Dendritic cell treated with granulocyte-macrophage colony-stimulating factor and Interleukin-4, amounts not matched to agents 40 ng/mL and 50 ng/mL, for 4 days (primary cell): ENCODE measurements around the gene NOS1AP.

Experiments
- H3K27ac Mint-ChIP-seq: one replicate; pipeline ENCODE4 v1.8.0; 2022; ENCODE audit warnings: mild to moderate bottlenecking, mixed read lengths
- H3K27me3 Mint-ChIP-seq: one replicate; pipeline ENCODE4 v1.8.0; 2022; ENCODE audit warnings: mild to moderate bottlenecking, mixed read lengths
- H3K36me3 Mint-ChIP-seq: one replicate; pipeline ENCODE4 v1.8.0; 2022; ENCODE audit warnings: low read depth, mixed read lengths
- H3K4me1 Mint-ChIP-seq: one replicate; pipeline ENCODE4 v1.8.0; 2022; ENCODE audit warnings: low read depth, mixed read lengths
- H3K4me3 Mint-ChIP-seq: one replicate; pipeline ENCODE4 v1.8.0; 2022; ENCODE audit warnings: mild to moderate bottlenecking, moderate library complexity, mixed read lengths
- H3K9me3 Mint-ChIP-seq: one replicate; pipeline ENCODE4 v1.8.0; 2022; ENCODE audit warnings: mixed read lengths
- intact Hi-C: fragments of 100-400 bp; cut with micrococcal nuclease; formaldehyde crosslinking; loops from one replicate; pipeline ENCODE4 v1.15.0; 2022

The NOS1AP gene

DNA sequence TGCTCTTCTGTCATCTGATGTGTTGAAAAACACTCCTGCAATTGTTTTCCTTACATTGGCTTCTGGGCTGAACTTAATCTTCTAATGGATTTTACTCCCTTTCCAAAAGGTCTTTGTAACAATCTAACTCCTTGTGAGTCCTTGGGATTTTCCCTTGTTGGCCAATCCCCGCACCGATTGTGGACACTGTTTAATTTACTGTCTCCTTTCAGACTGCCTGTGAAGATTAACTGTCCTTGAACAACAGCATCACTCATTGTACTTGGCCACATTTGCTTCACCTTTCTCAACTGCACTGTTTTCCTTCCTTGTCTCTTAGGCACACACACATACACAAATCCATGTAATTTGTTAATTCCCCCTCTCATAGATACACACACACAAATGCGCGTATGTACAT is 186.8 kb downstream of the NOS1AP start:
- H3K9me3 Mint-ChIP-seq: no peaks in the 10 kb centered on the region
- no peaks in the 10 kb centered on the region for H3K36me3 Mint-ChIP-seq
- H3K27me3 Mint-ChIP-seq: no peaks in the 10 kb centered on the region
- intact Hi-C loops: no loop called here
- H3K4me3 Mint-ChIP-seq: no peak overlapping the region
- peaks cover 31% of the 10 kb centered on the region for H3K4me1 Mint-ChIP-seq
- H3K27ac Mint-ChIP-seq: no peak overlapping the region

- H3K4me1 Mint-ChIP-seq: peaks cover 31% of the 10 kb centered on the region
- H3K9me3 Mint-ChIP-seq: no peaks in the 10 kb centered on the region
- H3K36me3 Mint-ChIP-seq: no peaks in the 10 kb centered on the region
- no peak overlapping the region for H3K27ac Mint-ChIP-seq
- intact Hi-C loops: no loop called here
- H3K4me3 Mint-ChIP-seq: no peak overlapping the region
- peaks cover 4% of the 10 kb centered on the region for H3K27me3 Mint-ChIP-seq
Measured at GRCh38 chr1:162258394-162258793, 188.9 kb downstream of the NOS1AP start.

GRCh38 chr1:162259894-162260455 is 190.5 kb downstream of the NOS1AP start:
- H3K9me3 Mint-ChIP-seq: no peaks in the 10 kb centered on the region
- no peak overlapping the region for H3K27ac Mint-ChIP-seq
- intact Hi-C loops: no loop called here
- peaks cover 4% of the 10 kb centered on the region for H3K27me3 Mint-ChIP-seq
- peaks cover 21% of the 10 kb centered on the region for H3K4me1 Mint-ChIP-seq
- no peaks in the 10 kb centered on the region for H3K36me3 Mint-ChIP-seq
- no peak overlapping the region for H3K4me3 Mint-ChIP-seq

- H3K4me1 Mint-ChIP-seq: peaks cover 5% of the 10 kb centered on the region
- H3K36me3 Mint-ChIP-seq: no peaks in the 10 kb centered on the region
Measured at GRCh38 chr1:162264108-162264507, 194.6 kb downstream of the NOS1AP start.

GRCh38 chr1:162265983-162266382 is 196.5 kb downstream of the NOS1AP start:
- Mint-ChIP-seq H3K4me1 (peaks cover 5% of the 10 kb centered on the region), H3K27me3 (peaks cover 4% of the 10 kb centered on the region), H3K27ac (no peak overlapping the region), H3K36me3 (no peaks in the 10 kb centered on the region), H3K4me3 (no peak overlapping the region), H3K9me3 (no peaks in the 10 kb centered on the region)
- intact Hi-C loops: no loop called here

More at GRCh38 chr1:162264108-162264507, 194.6 kb downstream of the NOS1AP start:
- no peak overlapping the region for H3K27ac Mint-ChIP-seq
- H3K27me3 Mint-ChIP-seq: peaks cover 4% of the 10 kb centered on the region
- no peaks in the 10 kb centered on the region for H3K9me3 Mint-ChIP-seq
- intact Hi-C loops: no loop called here
- H3K4me3 Mint-ChIP-seq: no peak overlapping the region

- Mint-ChIP-seq H3K27me3 (peaks cover 1% of the 10 kb centered on the region), H3K4me3 (no peak overlapping the region), H3K9me3 (no peaks in the 10 kb centered on the region), H3K36me3 (no peaks in the 10 kb centered on the region), H3K27ac (no peak overlapping the region), H3K4me1 (peaks cover 5% of the 10 kb centered on the region)
- intact Hi-C loops: no loop called here
Measured at GRCh38 chr1:162270016-162270770, 200.7 kb downstream of the NOS1AP start.

GRCh38 chr1:162271972-162272371 is 202.5 kb downstream of the NOS1AP start:
- Mint-ChIP-seq H3K36me3 (no peaks in the 10 kb centered on the region), H3K4me1 (peaks cover 5% of the 10 kb centered on the region), H3K9me3 (no peaks in the 10 kb centered on the region), H3K27ac (no peak overlapping the region), H3K4me3 (no peak overlapping the region), H3K27me3 (peaks cover 1% of the 10 kb centered on the region)
- intact Hi-C loops: no loop called here

- Mint-ChIP-seq H3K36me3 (no peaks in the 10 kb centered on the region), H3K9me3 (no peaks in the 10 kb centered on the region), H3K27me3 (peaks cover 1% of the 10 kb centered on the region), H3K4me1 (peaks cover 5% of the 10 kb centered on the region), H3K4me3 (no peak overlapping the region), H3K27ac (no peak overlapping the region)
- intact Hi-C loops: no loop called here
Measured at GRCh38 chr1:162272419-162272818, 202.9 kb downstream of the NOS1AP start.

- intact Hi-C loops: loop anchor here (1.0 kb wide), 1 partner anchor 219 kb away; no protein-coding TSS in a partner anchor
- Mint-ChIP-seq H3K4me1 (no peaks in the 10 kb centered on the region), H3K9me3 (no peaks in the 10 kb centered on the region), H3K27ac (no peak overlapping the region), H3K36me3 (no peaks in the 10 kb centered on the region), H3K27me3 (peaks cover 3% of the 10 kb centered on the region), H3K4me3 (no peak overlapping the region)
Measured at GRCh38 chr1:162275622-162276175, 206.2 kb downstream of the NOS1AP start.

DNA sequence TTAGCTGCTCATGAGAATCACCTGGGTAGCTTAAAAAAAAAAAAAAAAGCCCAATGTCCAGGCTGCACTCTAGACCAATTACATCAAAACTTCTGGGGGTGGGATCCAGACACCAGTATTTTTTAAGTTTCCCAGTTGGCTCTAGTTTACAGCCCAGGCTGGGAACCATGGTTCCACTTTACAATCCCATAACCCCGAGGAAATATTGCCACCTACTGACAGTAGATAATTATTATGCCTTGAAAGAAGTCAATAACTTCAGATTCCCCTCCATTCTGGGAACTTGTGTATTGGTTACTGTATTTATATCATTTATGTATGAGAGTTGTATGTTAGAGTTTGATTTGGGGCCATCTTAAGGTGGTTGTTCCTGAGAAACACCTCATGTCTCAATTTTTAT is 207.0 kb downstream of the NOS1AP start:
- peaks cover 3% of the 10 kb centered on the region for H3K27me3 Mint-ChIP-seq
- no peak overlapping the region for H3K4me3 Mint-ChIP-seq
- no peaks in the 10 kb centered on the region for H3K4me1 Mint-ChIP-seq
- intact Hi-C loops: loop anchor here (1.0 kb wide), 1 partner anchor 220 kb away; no protein-coding TSS in a partner anchor
- no peaks in the 10 kb centered on the region for H3K36me3 Mint-ChIP-seq
- H3K9me3 Mint-ChIP-seq: no peaks in the 10 kb centered on the region
- H3K27ac Mint-ChIP-seq: no peak overlapping the region

GRCh38 chr1:162279136-162279498 is 209.6 kb downstream of the NOS1AP start:
- Mint-ChIP-seq H3K4me3 (no peak overlapping the region), H3K4me1 (no peaks in the 10 kb centered on the region), H3K27ac (no peak overlapping the region), H3K27me3 (peaks cover 5% of the 10 kb centered on the region), H3K9me3 (no peaks in the 10 kb centered on the region), H3K36me3 (no peaks in the 10 kb centered on the region)
- intact Hi-C loops: no loop called here

DNA sequence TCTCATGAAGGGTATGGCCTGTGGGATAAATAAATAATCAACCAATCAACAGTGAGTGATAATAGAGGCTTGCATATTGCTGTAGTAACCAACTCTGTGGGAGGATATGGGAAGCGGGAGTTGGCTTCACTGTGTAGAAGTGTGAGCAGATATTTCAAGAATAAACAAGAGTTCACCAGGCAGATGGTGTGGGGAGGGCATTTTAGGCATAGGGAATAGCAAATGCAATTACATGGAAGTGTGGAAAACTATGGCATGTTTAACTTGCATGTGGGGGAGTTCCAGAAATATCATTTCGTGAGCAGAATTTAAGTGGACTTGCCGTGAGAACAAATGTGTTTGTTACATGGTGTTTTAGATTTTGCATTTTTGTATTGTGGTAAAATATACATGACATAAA is 211.9 kb downstream of the NOS1AP start:
- Mint-ChIP-seq H3K4me1 (no peaks in the 10 kb centered on the region), H3K36me3 (no peaks in the 10 kb centered on the region), H3K27me3 (peaks cover 6% of the 10 kb centered on the region), H3K4me3 (no peak overlapping the region), H3K9me3 (no peaks in the 10 kb centered on the region), H3K27ac (no peak overlapping the region)
- intact Hi-C loops: no loop called here

GRCh38 chr1:162283657-162284056 is 214.2 kb downstream of the NOS1AP start:
- Mint-ChIP-seq H3K27ac (no peak overlapping the region), H3K4me1 (no peaks in the 10 kb centered on the region), H3K27me3 (peaks cover 8% of the 10 kb centered on the region), H3K4me3 (no peak overlapping the region), H3K9me3 (no peaks in the 10 kb centered on the region), H3K36me3 (no peaks in the 10 kb centered on the region)
- intact Hi-C loops: no loop called here

GRCh38 chr1:162284206-162284955 is 214.9 kb downstream of the NOS1AP start:
- no peaks in the 10 kb centered on the region for H3K9me3 Mint-ChIP-seq
- H3K27ac Mint-ChIP-seq: no peak overlapping the region
- H3K36me3 Mint-ChIP-seq: no peaks in the 10 kb centered on the region
- no peaks in the 10 kb centered on the region for H3K4me1 Mint-ChIP-seq
- intact Hi-C loops: no loop called here
- H3K27me3 Mint-ChIP-seq: peaks cover 8% of the 10 kb centered on the region
- H3K4me3 Mint-ChIP-seq: no peak overlapping the region
